ENCODE results near the gene MICAL3. TPM values are rescaled to one million over a fixed set of nuclear protein-coding genes. Genes with fewer than 3 reads are reported as not detected.

MICAL3 gene
- total RNA-seq, 4 donors from 2014 or later: 30.4 to 57.1 (median 37.7) TPM

DNA sequence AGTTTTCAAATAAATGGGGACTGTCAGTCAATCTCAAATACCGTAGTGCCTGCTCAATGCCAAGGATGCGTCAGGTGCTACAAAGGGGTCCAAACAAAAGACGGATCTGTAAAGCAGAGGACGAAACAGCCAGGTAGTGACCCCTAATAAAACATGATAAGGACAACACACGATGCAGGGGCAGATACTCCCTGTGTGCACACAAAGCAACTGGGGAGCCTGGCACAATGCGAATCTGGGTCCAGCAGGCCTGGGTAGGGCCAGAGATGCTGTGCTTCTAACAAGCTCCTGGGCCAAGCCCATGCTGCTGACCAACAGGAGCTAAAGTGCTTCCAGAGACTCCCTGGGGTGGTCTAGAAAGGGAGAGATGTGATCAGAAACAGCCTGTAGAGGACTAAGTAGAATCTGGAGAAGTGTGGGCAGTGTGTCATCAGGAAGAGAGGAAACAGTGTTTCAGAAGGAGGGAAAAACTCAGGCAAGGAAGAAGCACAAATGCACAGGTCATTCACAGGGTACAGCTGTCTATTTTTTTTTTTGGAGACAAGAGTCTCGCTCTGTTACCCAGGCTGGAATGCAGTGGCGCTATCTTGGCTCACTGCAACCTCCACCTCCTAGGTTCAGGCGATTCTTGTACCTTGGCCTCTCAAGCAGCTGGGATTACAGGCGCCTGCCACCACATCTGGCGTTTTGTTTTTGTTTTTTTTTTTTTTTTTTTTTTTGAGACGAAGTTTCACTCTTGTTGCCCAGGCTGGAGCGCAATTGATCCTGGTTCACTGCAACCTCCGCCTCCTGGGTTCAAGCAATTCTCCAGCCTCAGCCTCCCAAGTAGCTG lies 74.5 kb downstream of the MICAL3 start:
- WGBS: 90% methylated on average over 14 of the region's 14 CpGs

DNA sequence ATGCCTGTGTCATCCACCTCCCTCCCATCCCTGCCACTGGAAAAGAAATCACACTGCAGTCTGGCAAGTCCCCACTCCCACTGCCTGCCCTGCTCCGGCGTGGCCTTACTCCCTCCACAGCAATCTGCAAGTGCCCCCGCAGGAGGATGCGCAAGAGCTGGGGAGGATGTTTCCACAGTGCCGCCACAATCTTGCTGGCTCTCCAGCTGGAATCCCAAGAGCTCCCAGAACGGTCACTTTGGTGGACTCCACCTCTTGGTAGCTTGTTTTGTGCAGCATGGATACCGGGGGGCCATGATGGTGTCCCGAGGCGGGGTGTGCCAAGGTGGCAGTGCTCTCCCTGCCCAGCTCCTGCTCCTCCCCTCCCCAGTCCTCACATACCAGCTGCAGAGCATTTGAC lies 76.3 kb downstream of the MICAL3 start:
- no peaks in the 10 kb centered on the region for H3K36me3 ChIP-seq
- no peaks in the 10 kb centered on the region for H3K9me3 ChIP-seq
- no peaks in the 10 kb centered on the region for H3K27me3 ChIP-seq
- no peak overlapping the region for H3K4me3 ChIP-seq
- peaks cover 63% of the 10 kb centered on the region for H3K4me1 ChIP-seq
- DNase-seq (ENCODE audit: low spot score in 2 of 2): peak in 1 of 2 donors; percentile 62
- TF ChIP-seq EP300 (IDR thresholded peaks at IDR 0.05) (no peak), POLR2A (IDR thresholded peaks at IDR 0.05) (no peak), POLR2AphosphoS5 (IDR thresholded peaks at IDR 0.05) (no peak), CTCF (IDR thresholded peaks at IDR 0.05) (no peak)
- WGBS: 94% methylated on average over 9 of the region's 9 CpGs
- H3K27ac ChIP-seq: no peak overlapping the region

More for the DNA sequence above, 74.5 kb downstream of the MICAL3 start:
- no peak overlapping the region for H3K27ac ChIP-seq
- H3K36me3 ChIP-seq: no peaks in the 10 kb centered on the region
- peaks cover 47% of the 10 kb centered on the region for H3K4me1 ChIP-seq
- peak in 1 of 2 donors; percentile 56 for DNase-seq (ENCODE audit: low spot score in 2 of 2)
- TF ChIP-seq CTCF (IDR thresholded peaks at IDR 0.05) (no peak), POLR2AphosphoS5 (IDR thresholded peaks at IDR 0.05) (no peak), POLR2A (IDR thresholded peaks at IDR 0.05) (no peak), EP300 (IDR thresholded peaks at IDR 0.05) (no peak)
- no peaks in the 10 kb centered on the region for H3K27me3 ChIP-seq
- H3K4me3 ChIP-seq: no peak overlapping the region
- H3K9me3 ChIP-seq: no peaks in the 10 kb centered on the region

GRCh38 chr22:17946662-17947367 lies 77.5 kb downstream of the MICAL3 start:
- 62% methylated on average over 9 of the region's 9 CpGs for WGBS
- peaks cover 61% of the 10 kb centered on the region for H3K4me1 ChIP-seq
- TF ChIP-seq POLR2A (IDR thresholded peaks at IDR 0.05) (no peak), CTCF (IDR thresholded peaks at IDR 0.05) (no peak), EP300 (IDR thresholded peaks at IDR 0.05) (no peak), POLR2AphosphoS5 (IDR thresholded peaks at IDR 0.05) (no peak)

DNA sequence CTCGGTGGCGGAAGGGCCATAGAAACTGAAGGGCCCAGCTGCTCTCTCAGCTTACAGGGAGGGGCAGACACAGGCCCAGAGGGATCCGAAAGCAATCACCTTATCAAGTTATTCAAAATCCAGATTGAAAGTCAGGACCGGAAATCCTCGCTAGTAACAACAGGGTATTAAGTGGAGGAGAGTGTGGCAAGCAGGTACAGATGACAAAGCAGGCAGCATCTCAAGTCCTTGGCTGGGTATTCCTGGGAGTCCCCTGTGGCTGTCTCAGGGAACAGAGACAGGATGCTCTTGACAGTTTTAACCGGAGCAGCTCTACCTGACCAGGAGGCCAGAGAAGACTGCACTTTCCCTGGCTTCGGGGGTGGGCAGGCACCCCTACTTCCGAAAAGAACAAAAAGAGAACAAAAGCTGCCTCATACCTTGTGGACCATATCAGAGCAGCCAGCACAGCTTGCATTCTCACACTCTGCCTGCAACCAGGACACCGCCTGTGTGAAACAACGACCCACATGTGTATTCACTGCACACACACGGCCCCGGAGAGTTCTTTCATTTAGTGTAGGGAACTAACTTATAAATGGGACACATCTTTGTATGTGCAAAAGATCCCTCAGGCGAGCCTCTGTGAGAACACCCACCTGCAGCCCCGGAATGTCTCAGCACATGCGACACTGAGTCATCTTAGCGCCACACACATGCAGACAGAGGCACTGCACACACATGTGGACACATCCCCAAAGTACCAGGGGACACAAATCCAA lies 78.3 kb downstream of the MICAL3 start:
- peaks cover 60% of the 10 kb centered on the region for H3K4me1 ChIP-seq
- H3K4me3 ChIP-seq: no peak overlapping the region
- no peaks in the 10 kb centered on the region for H3K27me3 ChIP-seq

More at GRCh38 chr22:17946662-17947367, 77.5 kb downstream of the MICAL3 start:
- no peaks in the 10 kb centered on the region for H3K36me3 ChIP-seq
- peak in 1 of 2 donors; percentile 74 for DNase-seq (ENCODE audit: low spot score in 2 of 2)
- H3K27me3 ChIP-seq: no peaks in the 10 kb centered on the region
- H3K9me3 ChIP-seq: no peaks in the 10 kb centered on the region
- H3K27ac ChIP-seq: no peak overlapping the region
- H3K4me3 ChIP-seq: no peak overlapping the region

More for the DNA sequence above, 78.3 kb downstream of the MICAL3 start:
- Histone ChIP-seq H3K36me3 (no peaks in the 10 kb centered on the region), H3K27ac (no peak overlapping the region), H3K9me3 (no peaks in the 10 kb centered on the region)
- 46% methylated on average over 16 of the region's 16 CpGs for WGBS
- TF ChIP-seq CTCF (IDR thresholded peaks at IDR 0.05) (no peak), POLR2A (IDR thresholded peaks at IDR 0.05) (no peak), POLR2AphosphoS5 (IDR thresholded peaks at IDR 0.05) (no peak), EP300 (IDR thresholded peaks at IDR 0.05) (no peak)
- peak in 1 of 2 donors; percentile 62 for DNase-seq (ENCODE audit: low spot score in 2 of 2)

Data from suprapubic skin (tissue), 4 donors.